Measurements from ENCODE around the gene ST3GAL3.

The ST3GAL3 gene

DNA sequence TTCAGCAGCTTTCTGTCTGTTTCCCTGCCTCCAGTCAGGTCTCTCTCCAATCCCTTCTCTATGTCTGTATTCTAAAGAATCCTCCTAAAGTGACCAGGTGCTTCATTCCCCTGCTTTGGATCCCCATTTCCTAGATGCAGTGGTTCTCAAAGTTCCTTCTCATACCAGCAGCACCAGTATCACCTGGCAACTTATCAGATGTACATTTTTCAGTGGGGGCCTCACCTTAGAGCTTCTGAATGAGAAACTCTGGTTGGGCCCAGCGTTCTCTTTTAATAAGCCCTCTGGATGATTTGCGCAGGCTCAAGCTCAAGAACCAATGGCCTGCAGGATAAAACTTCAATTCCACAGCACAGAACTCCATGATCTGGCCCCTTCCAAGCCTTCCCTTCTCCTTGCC lies 200.9 kb downstream of the ST3GAL3 start:
- TF ChIP-seq, protein P1, sequence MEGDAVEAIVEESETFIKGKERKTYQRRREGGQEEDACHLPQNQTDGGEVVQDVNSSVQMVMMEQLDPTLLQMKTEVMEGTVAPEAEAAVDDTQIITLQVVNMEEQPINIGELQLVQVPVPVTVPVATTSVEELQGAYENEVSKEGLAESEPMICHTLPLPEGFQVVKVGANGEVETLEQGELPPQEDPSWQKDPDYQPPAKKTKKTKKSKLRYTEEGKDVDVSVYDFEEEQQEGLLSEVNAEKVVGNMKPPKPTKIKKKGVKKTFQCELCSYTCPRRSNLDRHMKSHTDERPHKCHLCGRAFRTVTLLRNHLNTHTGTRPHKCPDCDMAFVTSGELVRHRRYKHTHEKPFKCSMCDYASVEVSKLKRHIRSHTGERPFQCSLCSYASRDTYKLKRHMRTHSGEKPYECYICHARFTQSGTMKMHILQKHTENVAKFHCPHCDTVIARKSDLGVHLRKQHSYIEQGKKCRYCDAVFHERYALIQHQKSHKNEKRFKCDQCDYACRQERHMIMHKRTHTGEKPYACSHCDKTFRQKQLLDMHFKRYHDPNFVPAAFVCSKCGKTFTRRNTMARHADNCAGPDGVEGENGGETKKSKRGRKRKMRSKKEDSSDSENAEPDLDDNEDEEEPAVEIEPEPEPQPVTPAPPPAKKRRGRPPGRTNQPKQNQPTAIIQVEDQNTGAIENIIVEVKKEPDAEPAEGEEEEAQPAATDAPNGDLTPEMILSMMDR (IDR thresholded peaks at IDR 0.05; ENCODE audit: insufficient read depth, low read length): no peak
- TF ChIP-seq GABPA (IDR thresholded peaks at IDR 0.05; ENCODE audit: low read depth): no peak
- no peak for TF ChIP-seq POLR2AphosphoS5 (IDR thresholded peaks at IDR 0.05; ENCODE audit: low read depth)
- no peak for TF ChIP-seq SPI1 (IDR thresholded peaks at IDR 0.05; ENCODE audit: borderline replicate concordance, low read depth)
- TF ChIP-seq, protein P2, sequence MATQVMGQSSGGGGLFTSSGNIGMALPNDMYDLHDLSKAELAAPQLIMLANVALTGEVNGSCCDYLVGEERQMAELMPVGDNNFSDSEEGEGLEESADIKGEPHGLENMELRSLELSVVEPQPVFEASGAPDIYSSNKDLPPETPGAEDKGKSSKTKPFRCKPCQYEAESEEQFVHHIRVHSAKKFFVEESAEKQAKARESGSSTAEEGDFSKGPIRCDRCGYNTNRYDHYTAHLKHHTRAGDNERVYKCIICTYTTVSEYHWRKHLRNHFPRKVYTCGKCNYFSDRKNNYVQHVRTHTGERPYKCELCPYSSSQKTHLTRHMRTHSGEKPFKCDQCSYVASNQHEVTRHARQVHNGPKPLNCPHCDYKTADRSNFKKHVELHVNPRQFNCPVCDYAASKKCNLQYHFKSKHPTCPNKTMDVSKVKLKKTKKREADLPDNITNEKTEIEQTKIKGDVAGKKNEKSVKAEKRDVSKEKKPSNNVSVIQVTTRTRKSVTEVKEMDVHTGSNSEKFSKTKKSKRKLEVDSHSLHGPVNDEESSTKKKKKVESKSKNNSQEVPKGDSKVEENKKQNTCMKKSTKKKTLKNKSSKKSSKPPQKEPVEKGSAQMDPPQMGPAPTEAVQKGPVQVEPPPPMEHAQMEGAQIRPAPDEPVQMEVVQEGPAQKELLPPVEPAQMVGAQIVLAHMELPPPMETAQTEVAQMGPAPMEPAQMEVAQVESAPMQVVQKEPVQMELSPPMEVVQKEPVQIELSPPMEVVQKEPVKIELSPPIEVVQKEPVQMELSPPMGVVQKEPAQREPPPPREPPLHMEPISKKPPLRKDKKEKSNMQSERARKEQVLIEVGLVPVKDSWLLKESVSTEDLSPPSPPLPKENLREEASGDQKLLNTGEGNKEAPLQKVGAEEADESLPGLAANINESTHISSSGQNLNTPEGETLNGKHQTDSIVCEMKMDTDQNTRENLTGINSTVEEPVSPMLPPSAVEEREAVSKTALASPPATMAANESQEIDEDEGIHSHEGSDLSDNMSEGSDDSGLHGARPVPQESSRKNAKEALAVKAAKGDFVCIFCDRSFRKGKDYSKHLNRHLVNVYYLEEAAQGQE (IDR thresholded peaks at IDR 0.05; ENCODE audit: insufficient replicate concordance, low read depth): no peak
- DNase-seq (ENCODE audit: low read depth in 1 of 2, low spot score in 1 of 2): no peak
- Histone ChIP-seq H3K27me3 (ENCODE audit: insufficient read depth, poor library complexity, severe bottlenecking) (no peaks in the 10 kb centered on the region), H3K27ac (replicated peaks) (no peak overlapping the region), H3K4me3 (replicated peaks; ENCODE audit: insufficient read depth, low read length) (no peak overlapping the region)

DNA sequence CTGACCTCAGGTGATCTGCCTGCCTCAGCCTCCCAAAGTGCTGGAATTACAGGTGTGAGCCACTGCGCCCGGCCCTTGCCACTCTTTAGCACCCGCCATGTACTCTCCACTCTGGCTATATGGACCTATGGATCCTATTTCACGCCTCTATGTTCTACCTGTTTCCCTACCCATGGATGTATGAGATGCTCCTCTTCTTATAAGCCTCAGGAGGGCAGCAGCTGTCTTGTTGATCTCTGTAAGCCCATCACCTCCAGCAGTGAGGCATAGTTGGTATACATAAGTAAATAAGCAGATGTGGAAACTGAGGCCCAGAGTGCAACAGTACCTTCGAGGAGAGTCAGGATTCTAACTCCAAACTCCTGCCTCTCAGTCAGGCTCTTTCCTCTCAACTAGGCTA lies 201.5 kb downstream of the ST3GAL3 start:
- Histone ChIP-seq H3K27me3 (ENCODE audit: insufficient read depth, poor library complexity, severe bottlenecking) (no peaks in the 10 kb centered on the region), H3K27ac (replicated peaks) (no peak overlapping the region), H3K4me3 (replicated peaks; ENCODE audit: insufficient read depth, low read length) (no peak overlapping the region)
- no peak for DNase-seq (ENCODE audit: low read depth in 1 of 2, low spot score in 1 of 2)
- TF ChIP-seq, protein P2 (IDR thresholded peaks at IDR 0.05; ENCODE audit: insufficient replicate concordance, low read depth): no peak
- TF ChIP-seq SPI1 (IDR thresholded peaks at IDR 0.05; ENCODE audit: borderline replicate concordance, low read depth): no peak
- TF ChIP-seq, protein P1 (IDR thresholded peaks at IDR 0.05; ENCODE audit: insufficient read depth, low read length): no peak
- no peak for TF ChIP-seq POLR2AphosphoS5 (IDR thresholded peaks at IDR 0.05; ENCODE audit: low read depth)
- no peak for TF ChIP-seq GABPA (IDR thresholded peaks at IDR 0.05; ENCODE audit: low read depth)

DNA sequence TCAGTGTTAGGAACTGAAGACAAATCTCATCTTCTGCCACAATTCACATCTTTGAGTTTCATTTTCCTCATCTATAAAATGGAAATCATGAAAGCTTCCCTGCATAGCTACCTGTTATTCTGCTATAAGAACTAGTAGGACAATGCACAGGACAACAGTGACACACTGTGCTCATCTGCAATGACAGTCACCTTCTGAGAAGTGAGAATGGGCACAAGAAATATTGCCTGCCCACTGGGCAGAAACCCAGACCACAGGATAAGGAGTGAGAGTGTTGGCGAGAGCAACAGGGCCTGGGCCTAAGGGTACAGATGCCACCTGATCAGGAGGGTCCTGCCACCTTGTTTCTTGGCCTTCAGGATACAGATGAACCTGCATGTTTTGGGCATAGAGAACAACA lies 203.0 kb downstream of the ST3GAL3 start:
- H3K27ac ChIP-seq (replicated peaks): no peak overlapping the region
- H3K27me3 ChIP-seq (ENCODE audit: insufficient read depth, poor library complexity, severe bottlenecking): no peaks in the 10 kb centered on the region
- H3K4me3 ChIP-seq (replicated peaks; ENCODE audit: insufficient read depth, low read length): no peak overlapping the region
- TF ChIP-seq POLR2AphosphoS5 (IDR thresholded peaks at IDR 0.05; ENCODE audit: low read depth) (no peak), SPI1 (IDR thresholded peaks at IDR 0.05; ENCODE audit: borderline replicate concordance, low read depth) (no peak), GABPA (IDR thresholded peaks at IDR 0.05; ENCODE audit: low read depth) (no peak)
- TF ChIP-seq, protein P2 (IDR thresholded peaks at IDR 0.05; ENCODE audit: insufficient replicate concordance, low read depth): no peak
- TF ChIP-seq, protein P1 (IDR thresholded peaks at IDR 0.05; ENCODE audit: insufficient read depth, low read length): no peak
- DNase-seq (ENCODE audit: low read depth in 1 of 2, low spot score in 1 of 2): no peak

Data from HL-60 (cell line).